Measurements from ENCODE around the gene PPID. TPM values are rescaled to one million over a fixed set of nuclear protein-coding genes. Genes with fewer than 3 reads are reported as not detected.

The PPID gene
- total and polyA plus RNA-seq, 9 donors, result 10.9 to 54.8 (median 14.8) TPM

DNA sequence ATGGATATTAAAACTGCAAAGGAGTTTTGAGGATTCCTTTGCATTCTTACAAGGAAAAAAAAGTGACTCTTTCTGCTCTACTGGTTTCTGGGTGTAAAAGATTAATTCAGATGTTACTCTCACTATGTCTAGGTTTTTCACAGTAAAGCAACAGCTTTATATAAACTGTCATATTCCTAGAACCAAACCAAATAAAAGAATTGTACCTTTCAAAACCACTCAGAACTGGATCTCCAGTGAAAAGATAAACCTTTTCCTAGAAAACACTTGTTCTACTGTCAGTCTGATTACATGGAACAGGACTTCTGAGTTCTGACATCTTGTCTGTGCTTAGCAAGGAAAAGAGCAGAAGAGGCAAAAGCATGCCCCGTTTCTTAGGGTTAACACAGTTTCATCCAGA lies 5.0 kb upstream of the PPID start:
- no peak overlapping the region for H3K4me3 ChIP-seq
- no peaks in the 10 kb centered on the region for H3K27me3 ChIP-seq
- no peaks in the 10 kb centered on the region for H3K4me1 ChIP-seq (ENCODE audit: insufficient read depth)
- TF ChIP-seq EP300 (IDR thresholded peaks at IDR 0.05) (no peak), POLR2A (IDR thresholded peaks at IDR 0.05) (no peak)
- TF ChIP-seq, protein P1, sequence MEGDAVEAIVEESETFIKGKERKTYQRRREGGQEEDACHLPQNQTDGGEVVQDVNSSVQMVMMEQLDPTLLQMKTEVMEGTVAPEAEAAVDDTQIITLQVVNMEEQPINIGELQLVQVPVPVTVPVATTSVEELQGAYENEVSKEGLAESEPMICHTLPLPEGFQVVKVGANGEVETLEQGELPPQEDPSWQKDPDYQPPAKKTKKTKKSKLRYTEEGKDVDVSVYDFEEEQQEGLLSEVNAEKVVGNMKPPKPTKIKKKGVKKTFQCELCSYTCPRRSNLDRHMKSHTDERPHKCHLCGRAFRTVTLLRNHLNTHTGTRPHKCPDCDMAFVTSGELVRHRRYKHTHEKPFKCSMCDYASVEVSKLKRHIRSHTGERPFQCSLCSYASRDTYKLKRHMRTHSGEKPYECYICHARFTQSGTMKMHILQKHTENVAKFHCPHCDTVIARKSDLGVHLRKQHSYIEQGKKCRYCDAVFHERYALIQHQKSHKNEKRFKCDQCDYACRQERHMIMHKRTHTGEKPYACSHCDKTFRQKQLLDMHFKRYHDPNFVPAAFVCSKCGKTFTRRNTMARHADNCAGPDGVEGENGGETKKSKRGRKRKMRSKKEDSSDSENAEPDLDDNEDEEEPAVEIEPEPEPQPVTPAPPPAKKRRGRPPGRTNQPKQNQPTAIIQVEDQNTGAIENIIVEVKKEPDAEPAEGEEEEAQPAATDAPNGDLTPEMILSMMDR (IDR thresholded peaks at IDR 0.05), result no peak
- H3K36me3 ChIP-seq, result no peaks in the 10 kb centered on the region
- no peak overlapping the region for H3K27ac ChIP-seq
- DNase-seq, result no peak
- no peaks in the 10 kb centered on the region for H3K9me3 ChIP-seq
- intact Hi-C loops (cut with DNase I), result loop anchor here in 3 of 4 donors (10.0 kb wide), 4 partner anchors 117 to 477 kb away; no protein-coding TSS in a partner anchor
- 39 to 49% (median 44%) methylated on average over 1 of the region's 1 CpG for WGBS, 3 donors

DNA sequence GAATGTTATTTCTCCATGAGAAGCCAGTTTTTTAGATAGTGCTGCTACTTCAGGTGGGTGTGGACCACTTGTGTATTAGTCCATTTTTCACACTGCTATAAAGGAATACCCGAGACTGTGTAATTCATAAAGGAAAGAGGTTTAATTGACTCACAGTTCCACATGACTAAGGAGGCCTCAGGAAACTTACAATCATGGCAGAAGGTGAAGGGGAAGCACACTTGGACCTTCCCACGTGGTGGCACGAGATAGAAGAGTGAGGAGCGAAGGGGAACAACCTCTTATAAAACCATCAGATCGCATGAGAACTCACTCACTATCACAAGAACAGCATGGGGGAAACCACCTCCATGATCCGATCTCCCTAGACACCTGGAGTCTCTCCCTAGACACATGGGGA lies 3.4 kb upstream of the PPID start:
- Histone ChIP-seq H3K27me3 (no peaks in the 10 kb centered on the region), H3K36me3 (no peaks in the 10 kb centered on the region), H3K9me3 (no peaks in the 10 kb centered on the region), H3K27ac (no peak overlapping the region), H3K4me3 (no peak overlapping the region), H3K4me1 (ENCODE audit: insufficient read depth) (peaks cover 4% of the 10 kb centered on the region)
- 80 to 83% (median 83%) methylated on average over 6 of the region's 6 CpGs for WGBS, 3 donors
- no peak for DNase-seq
- intact Hi-C loops (cut with DNase I), result loop anchor here in 3 of 4 donors (10.0 kb wide), 4 partner anchors 118 to 478 kb away; no protein-coding TSS in a partner anchor
- TF ChIP-seq POLR2A (IDR thresholded peaks at IDR 0.05), result no peak
- TF ChIP-seq, protein P1 (IDR thresholded peaks at IDR 0.05), result no peak
- no peak for TF ChIP-seq EP300 (IDR thresholded peaks at IDR 0.05)

DNA sequence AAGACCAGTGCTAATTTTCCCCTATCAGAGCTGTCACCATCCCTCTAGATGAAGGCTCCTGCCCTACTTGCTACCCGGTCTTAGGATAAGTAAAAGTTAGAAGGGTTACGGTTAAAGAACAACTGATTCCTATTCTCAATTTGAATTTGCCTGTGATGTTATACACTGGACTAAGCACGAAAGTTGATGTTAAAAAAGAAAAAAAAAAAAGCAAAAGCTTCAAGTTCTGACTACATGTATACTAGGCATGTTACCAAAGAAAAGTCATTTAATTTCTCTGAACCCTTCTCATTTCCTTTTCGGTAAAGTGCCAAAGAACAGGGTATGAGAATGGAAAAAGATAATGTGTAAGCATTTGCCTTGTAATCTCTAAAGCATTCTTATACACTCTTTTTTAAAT lies 1.4 kb upstream of the PPID start:
- intact Hi-C loops (cut with DNase I), result loop anchor here (5.0 to 10.0 kb wide), 5 partner anchors 120 to 480 kb away; no protein-coding TSS in a partner anchor
- 77 to 79% (median 79%) methylated on average over 4 of the region's 4 CpGs for WGBS, 3 donors
- DNase-seq, result no peak
- Histone ChIP-seq H3K4me3 (no peak overlapping the region), H3K27ac (no peak overlapping the region), H3K27me3 (no peaks in the 10 kb centered on the region), H3K4me1 (ENCODE audit: insufficient read depth) (peaks cover 4% of the 10 kb centered on the region), H3K9me3 (no peaks in the 10 kb centered on the region), H3K36me3 (no peaks in the 10 kb centered on the region)
- TF ChIP-seq EP300 (IDR thresholded peaks at IDR 0.05) (no peak), POLR2A (IDR thresholded peaks at IDR 0.05) (no peak)
- TF ChIP-seq, protein P1 (IDR thresholded peaks at IDR 0.05), result no peak

DNA sequence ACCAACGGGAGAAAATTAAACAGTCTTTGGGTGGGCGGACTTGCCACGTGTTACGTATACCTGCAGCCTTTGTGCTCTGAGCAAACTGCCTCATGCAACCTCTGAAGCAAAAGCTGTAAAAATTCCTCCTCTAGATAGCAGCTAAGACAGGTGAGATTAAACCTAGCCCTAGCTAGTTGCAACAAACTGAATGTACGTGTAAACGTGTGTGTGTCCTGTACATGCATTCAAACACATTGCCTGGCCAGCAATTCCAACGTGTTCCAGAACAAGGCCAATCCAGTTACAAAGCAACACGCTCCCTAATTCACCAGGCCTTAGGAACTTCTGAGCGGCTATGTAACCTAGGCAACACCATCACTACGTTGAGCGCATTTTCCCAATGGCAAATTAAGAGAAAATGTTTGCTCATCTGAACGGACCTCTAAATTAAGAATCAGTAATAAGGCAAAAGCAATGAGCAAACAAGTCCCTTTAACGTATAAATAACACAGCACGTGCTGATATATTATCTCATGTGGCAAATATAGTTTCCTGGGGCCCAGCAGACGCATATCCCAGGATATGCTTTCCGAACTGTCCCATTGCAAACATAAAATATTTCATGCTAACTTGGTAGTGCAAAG lies 792 bp downstream of the PPID start:
- Histone ChIP-seq H3K27ac (peak overlapping the region in 1 of 2 donors; percentile 69), H3K4me3 (peak overlapping the region; percentile 83), H3K36me3 (no peaks in the 10 kb centered on the region), H3K4me1 (ENCODE audit: insufficient read depth) (peaks cover 4% of the 10 kb centered on the region), H3K27me3 (no peaks in the 10 kb centered on the region), H3K9me3 (no peaks in the 10 kb centered on the region)
- DNase-seq, result no peak
- 8 to 12% (median 9%) methylated on average over 16 of the region's 16 CpGs for WGBS, 3 donors
- intact Hi-C loops (cut with DNase I), result loop anchor here (5.0 to 10.0 kb wide), 5 partner anchors 122 to 482 kb away; no protein-coding TSS in a partner anchor
- TF ChIP-seq POLR2A (IDR thresholded peaks at IDR 0.05) (no peak), EP300 (IDR thresholded peaks at IDR 0.05) (no peak)
- TF ChIP-seq, protein P1 (IDR thresholded peaks at IDR 0.05), result no peak

Measured in ovary (tissue), 9 donors.